Right forelimb (tissue), 1 donor: ENCODE results near the gene CSF1.
"Not testable (repeated sequence)": the region's sequence is repeated elsewhere in the genome, so short reads cannot be mapped to it uniquely, and the experiment has no call there.

Experiments
- DNase-seq: peaks from one replicate; pipeline ENCODE4 v3.0.0-alpha.2; 2018

CSF1 gene

GRCh38 chr1:109942434-109942833 is 31.8 kb downstream of the CSF1 start:
- no peak for DNase-seq

GRCh38 chr1:109944541-109944940 is 33.9 kb downstream of the CSF1 start:
- DNase-seq: no peak

GRCh38 chr1:109946511-109946910 is 35.9 kb downstream of the CSF1 start:
- no peak for DNase-seq

GRCh38 chr1:109947582-109948284 is 37.1 kb downstream of the CSF1 start:
- DNase-seq: no peak

- DNase-seq: no peak
Observed at GRCh38 chr1:109948285-109948630, 37.6 kb downstream of the CSF1 start.

- DNase-seq: no peak
Observed at GRCh38 chr1:109950038-109950437, 39.4 kb downstream of the CSF1 start.

- DNase-seq: no peak
Observed at GRCh38 chr1:109950509-109950908, 39.9 kb downstream of the CSF1 start.

GRCh38 chr1:109951501-109951900 is 40.9 kb downstream of the CSF1 start:
- not testable (repeated sequence) for DNase-seq

GRCh38 chr1:109954041-109954512 is 43.4 kb downstream of the CSF1 start:
- no peak for DNase-seq

GRCh38 chr1:109959632-109959973 is 49.0 kb downstream of the CSF1 start:
- DNase-seq: no peak

- DNase-seq: no peak
Observed at GRCh38 chr1:109959974-109960744, 49.5 kb downstream of the CSF1 start.

GRCh38 chr1:109960745-109961094 is 50.1 kb downstream of the CSF1 start:
- DNase-seq: no peak

GRCh38 chr1:109963864-109964263 is 53.2 kb downstream of the CSF1 start:
- no peak for DNase-seq

GRCh38 chr1:109969146-109969829 is 58.6 kb downstream of the CSF1 start:
- DNase-seq: no peak

GRCh38 chr1:109969907-109970306 is 59.3 kb downstream of the CSF1 start:
- DNase-seq: no peak

- no peak for DNase-seq
Observed at GRCh38 chr1:109971559-109971958, 60.9 kb downstream of the CSF1 start.

GRCh38 chr1:109974191-109974590 is 63.5 kb downstream of the CSF1 start:
- DNase-seq: no peak

- no peak for DNase-seq
Observed at GRCh38 chr1:109975718-109976117, 65.1 kb downstream of the CSF1 start.

- DNase-seq: no peak
Observed at GRCh38 chr1:109976762-109977161, 66.1 kb downstream of the CSF1 start.

GRCh38 chr1:109977225-109977624 is 66.6 kb downstream of the CSF1 start:
- DNase-seq: no peak

GRCh38 chr1:109977657-109978378 is 67.2 kb downstream of the CSF1 start:
- DNase-seq: no peak

- no peak for DNase-seq
Observed at GRCh38 chr1:109978761-109979488, 68.3 kb downstream of the CSF1 start.
